Heart right ventricle (tissue), 16 donors: ENCODE measurements around the gene NOS1AP. TPM values are rescaled to one million over a fixed set of nuclear protein-coding genes. Genes with fewer than 3 reads are reported as not detected.

ENCODE experiments used
- ATAC-seq, 8 donors: fragments of 200-7000 bp; cut with Tn5 transposase; one replicate each; pipeline ENCODE4 v1.9.1; 2020; ENCODE audit warnings: mild to moderate bottlenecking in 8 of 8, moderate library complexity in 8 of 8, moderate number of reproducible peaks in 1 of 8
- DNase-seq, 2 donors: peaks; one replicate each; pipeline ENCODE4 v3.0.0-alpha.2; 2020
- H3K27ac ChIP-seq, 10 donors: fragments of 200-600 bp; sonication (generic) in 2 of 10; one replicate each; pipeline versions ENCODE4 v1.5.0 to v1.8.0; 2020 to 2022; ENCODE audit warnings: mild to moderate bottlenecking in 3 of 10
- H3K27me3 ChIP-seq, 7 donors: fragments of 200-600 bp; one replicate each; pipeline ENCODE4 v1.8.0; 2021 to 2022; ENCODE audit warnings: mild to moderate bottlenecking in 2 of 7
- H3K36me3 ChIP-seq, 9 donors: fragments of 200-600 bp; sonication (generic) in 1 of 9; one replicate each; pipeline versions ENCODE4 v1.5.0 to v1.8.0; 2020 to 2022; ENCODE audit warnings: mild to moderate bottlenecking in 2 of 9
- H3K4me1 ChIP-seq, 9 donors: fragments of 200-600 bp; sonication (generic) in 1 of 9; one replicate each; pipeline versions ENCODE4 v1.5.0 to v1.8.0; 2020 to 2022; ENCODE audit warnings: mild to moderate bottlenecking in 4 of 9
- H3K4me3 ChIP-seq, 10 donors: fragments of 200-600 bp; sonication (generic) in 2 of 10; one replicate each; pipeline versions ENCODE4 v1.5.0 to v1.8.0; 2020 to 2022; ENCODE audit warnings: mild to moderate bottlenecking in 7 of 10, moderate library complexity in 2 of 10
- H3K9me3 ChIP-seq, 11 donors: fragments of 200-600 bp in 10 of 11; sonication (generic) in 2 of 11; one replicate each; pipeline versions ENCODE4 v1.5.0 to v1.8.0; 2013 to 2022; ENCODE audit warnings: mild to moderate bottlenecking in 2 of 11, control low read depth in 1 of 11, moderate library complexity in 1 of 11
- CTCF ChIP-seq, 9 donors: fragments of 200-600 bp; sonication (generic) in 2 of 9; IDR thresholded peaks; one replicate each; pipeline versions ENCODE4 v1.5.0 to v1.8.0; 2021 to 2022; ENCODE audit warnings: antibody characterized with exemption in 9 of 9, mild to moderate bottlenecking in 5 of 9, moderate library complexity in 1 of 9
- WGBS, 2 donors: extraction: QIAGEN DNeasy Blood & Tissue Kit; methylation state at CpG; one replicate each; pipeline ENCODE4 v1.1.7; 2013; ENCODE audit warnings: inconsistent platforms in 1 of 2; 5-methylcytosine and 5-hydroxymethylcytosine counted together
- intact Hi-C, 10 donors: fragments of 100-400 bp; cut with DNase I; formaldehyde crosslinking; loops; one replicate each; pipeline versions ENCODE4 v1.11.1 to v1.14.2; 2022
- polyA plus RNA-seq, 2 donors: library from polyadenylated mRNA; stranded (reverse); fragments of 200-250 nt; gene quantifications; one replicate each; pipeline ENCODE4 v1.2.3, GENCODE V29; 2013
- total RNA-seq, 10 donors: library from RNA; stranded (reverse); fragmentation: NEBNext Ultra II Directional in 3 of 10; extraction: Animal tissue kit (Norgen Biotek cat#: 25700) in 3 of 10; gene quantifications; one replicate each; pipeline versions ENCODE4 v1.2.1 to v1.2.4, GENCODE V29; 2021 to 2023
- donor health status: Arrhythmogenic right ventricular cardiomyopathy.
- donor health status: ischemic (EF 13 %, LVEDD 7.1; RV severe dilation, severe dysfunction).
- donor health status: healthy with polysubstance abuse.
- donor health status: DM: no; HTN: yes; CAD: no.
- donor health status: DM: no; HTN: no; CAD: no.
- donor health status: ischemic (EF 25% LVEDD 6.9; RV normal size, moderate dysfunction).
- donor health status: ischemic (EF 25% LVEDD 5.7; RV mildly dilated, moderate dysfunction).
- donor health status: healthy.
- donor health status: DM: yes; HTN: yes; CAD: no.
- donor health status: Ischemic cardiomyopathy.
- donor health status: ischemic (EF 35%, LVEDD 5.7; RV mildly dilated, moderate dysfunction).
- donor health status: nonischemic (EF 11% LVEDD 7.7; RV severe dilation, severe dysfunction).
- donor health status: DM: yes; HTN: yes; CAD: no.
- donor health status: PGD.
- donor health status: ischemic (EF 29% LVEDD 5.4; RV normal size, mild dysfunction).
- donor health status: nonischemic (EF 23%, LVEDD 6.1; RV moderate dilation, normal function).

Gene NOS1AP
- total and polyA plus RNA-seq, 12 donors, result 0.19 to 7.1 (median 4.6) TPM

GRCh38 chr1:162222014-162222413 lies 152.5 kb downstream of the NOS1AP start:
- Histone ChIP-seq H3K27ac (no peak overlapping the region), H3K36me3 (no peaks in the 10 kb centered on the region), H3K27me3 (no peaks in the 10 kb centered on the region), H3K9me3 (no peaks in the 10 kb centered on the region), H3K4me1 (peaks cover 0 to 29% (median 13%) of the 10 kb centered on the region in 9 donors), H3K4me3 (no peak overlapping the region)
- WGBS, 2 donors, result 66 to 70% methylated on average over 5 of the region's 5 CpGs
- no peak for TF ChIP-seq CTCF (IDR thresholded peaks at IDR 0.05)
- DNase-seq, result no peak
- no peak for ATAC-seq
- intact Hi-C loops, result no loop called here

- ATAC-seq (no peak), DNase-seq (no peak)
- H3K9me3 ChIP-seq, result no peaks in the 10 kb centered on the region
- no peaks in the 10 kb centered on the region for H3K36me3 ChIP-seq
- H3K4me1 ChIP-seq, result peaks cover 0 to 27% (median 11%) of the 10 kb centered on the region in 9 donors
- no peak for TF ChIP-seq CTCF (IDR thresholded peaks at IDR 0.05)
- no peak overlapping the region for H3K4me3 ChIP-seq
- H3K27ac ChIP-seq, result no peak overlapping the region
- no peaks in the 10 kb centered on the region for H3K27me3 ChIP-seq
- intact Hi-C loops, result no loop called here
- WGBS, 2 donors, result 84 to 87% methylated on average over 2 of the region's 2 CpGs
These were observed 153.2 kb downstream of the NOS1AP start for GRCh38 chr1:162222730-162223129.

DNA sequence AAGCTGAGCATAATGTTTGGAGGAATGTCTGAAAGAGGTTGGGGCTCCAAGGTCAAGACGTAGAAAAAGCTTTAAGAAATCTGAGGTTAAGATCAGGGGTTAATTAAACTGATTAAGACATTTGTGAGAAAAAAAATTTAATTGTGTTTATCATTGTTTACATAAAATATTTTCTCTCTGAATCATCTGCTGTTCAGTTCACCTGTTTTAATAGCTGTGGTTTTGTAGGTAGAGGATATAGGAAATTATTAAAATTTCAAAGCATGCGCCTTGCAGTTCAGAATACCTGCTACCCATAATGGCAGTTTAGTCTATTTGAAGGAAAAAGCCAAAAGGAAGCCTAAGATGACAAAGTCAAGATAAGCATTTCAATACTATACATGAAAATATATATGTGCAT lies 154.0 kb downstream of the NOS1AP start:
- no peak overlapping the region for H3K27ac ChIP-seq
- ATAC-seq, result no peak
- no peak for TF ChIP-seq CTCF (IDR thresholded peaks at IDR 0.05)
- no peaks in the 10 kb centered on the region for H3K9me3 ChIP-seq
- H3K4me1 ChIP-seq, result peaks cover 0 to 20% (median 7%) of the 10 kb centered on the region in 9 donors
- no peaks in the 10 kb centered on the region for H3K27me3 ChIP-seq
- DNase-seq, result no peak
- no peaks in the 10 kb centered on the region for H3K36me3 ChIP-seq
- H3K4me3 ChIP-seq, result no peak overlapping the region
- intact Hi-C loops, result no loop called here
- WGBS, 2 donors, result 90 to 94% methylated on average over 2 of the region's 2 CpGs

DNA sequence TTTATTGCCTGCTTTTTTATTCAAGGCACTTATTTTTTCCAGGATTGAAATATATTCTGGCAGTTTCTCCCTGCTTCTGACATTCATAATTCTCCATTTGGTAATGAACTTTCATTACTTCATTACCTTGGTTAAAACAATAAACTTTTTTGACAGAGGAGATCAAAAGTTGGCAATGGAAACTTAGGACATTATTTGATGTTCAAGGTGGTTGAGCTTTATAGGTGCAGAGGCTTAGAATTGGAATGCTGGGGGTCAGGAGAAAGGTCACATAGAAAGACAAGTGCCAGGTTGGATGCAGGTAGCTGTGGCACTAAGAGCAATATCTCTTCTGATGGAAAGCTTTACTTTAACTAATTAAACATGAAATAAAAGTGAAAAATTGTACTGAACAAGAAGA lies 154.8 kb downstream of the NOS1AP start:
- no peak for TF ChIP-seq CTCF (IDR thresholded peaks at IDR 0.05)
- DNase-seq (no peak), ATAC-seq (no peak)
- no peaks in the 10 kb centered on the region for H3K27me3 ChIP-seq
- intact Hi-C loops, result no loop called here
- no peaks in the 10 kb centered on the region for H3K36me3 ChIP-seq
- peaks cover 0 to 12% (median 0%) of the 10 kb centered on the region in 9 donors for H3K4me1 ChIP-seq
- H3K4me3 ChIP-seq, result no peak overlapping the region
- H3K27ac ChIP-seq, result no peak overlapping the region
- H3K9me3 ChIP-seq, result no peaks in the 10 kb centered on the region
